Umbilical cord (tissue), 2 donors: ENCODE results near the gene MOB3C. TPM values are rescaled to one million over a fixed set of nuclear protein-coding genes. Genes with fewer than 3 reads are reported as not detected.

Source experiments
- DNase-seq: peaks from one replicate; pipeline ENCODE4 v3.0.0-alpha.2; 2015; ENCODE audit warnings: low spot score
- total RNA-seq: library from RNA; depleted of rRNA; stranded (reverse); fragments of >200 nt; gene quantifications from one replicate; pipeline ENCODE4 v1.2.3, GENCODE V29; 2014; ENCODE audit warnings: low replicate concordance; ENCODE audit not compliant: insufficient read depth

MOB3C gene
- total RNA-seq, 1 donor from 2014 or later = 21.9 TPM

DNA sequence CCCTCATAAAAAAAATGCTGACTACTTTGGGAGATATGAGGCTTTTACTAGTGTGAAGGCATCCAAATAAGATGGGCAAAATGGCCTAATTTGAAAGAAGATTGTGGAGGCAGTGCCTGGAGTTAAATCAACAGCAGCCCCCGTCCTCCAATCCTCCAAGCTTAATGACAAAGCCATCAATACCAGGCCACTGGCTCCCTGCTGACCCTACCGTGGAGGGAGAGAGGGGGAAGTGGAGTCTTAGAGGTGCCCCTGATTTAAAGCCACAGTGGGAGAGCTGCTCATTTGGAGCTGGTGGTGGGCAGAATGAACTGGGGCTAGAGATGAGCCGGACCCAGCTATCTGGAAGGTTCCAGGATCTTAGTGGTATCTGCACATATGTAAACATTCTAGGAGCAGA lies 40.8 kb downstream of the MOB3C start:
- no peak for DNase-seq

DNA sequence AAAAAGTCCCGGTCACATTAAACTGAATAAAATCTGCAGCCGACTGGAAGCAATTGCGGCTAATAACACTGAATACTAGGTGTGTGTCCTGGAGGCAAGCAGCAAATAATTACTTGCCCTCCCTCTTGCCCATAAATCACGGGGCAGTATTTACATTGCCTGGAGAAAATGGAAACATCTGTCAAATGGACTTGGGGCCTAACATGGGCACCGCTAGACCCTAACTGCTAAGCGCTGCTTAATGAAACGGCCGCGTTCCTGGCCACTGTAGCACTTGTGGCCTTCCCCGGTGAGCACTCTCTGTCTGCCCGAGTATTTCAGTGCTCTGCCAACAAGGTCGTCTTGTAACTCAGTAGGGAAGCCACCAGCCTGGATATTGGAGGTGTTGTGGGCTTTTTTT lies 41.3 kb downstream of the MOB3C start:
- DNase-seq = no peak

DNA sequence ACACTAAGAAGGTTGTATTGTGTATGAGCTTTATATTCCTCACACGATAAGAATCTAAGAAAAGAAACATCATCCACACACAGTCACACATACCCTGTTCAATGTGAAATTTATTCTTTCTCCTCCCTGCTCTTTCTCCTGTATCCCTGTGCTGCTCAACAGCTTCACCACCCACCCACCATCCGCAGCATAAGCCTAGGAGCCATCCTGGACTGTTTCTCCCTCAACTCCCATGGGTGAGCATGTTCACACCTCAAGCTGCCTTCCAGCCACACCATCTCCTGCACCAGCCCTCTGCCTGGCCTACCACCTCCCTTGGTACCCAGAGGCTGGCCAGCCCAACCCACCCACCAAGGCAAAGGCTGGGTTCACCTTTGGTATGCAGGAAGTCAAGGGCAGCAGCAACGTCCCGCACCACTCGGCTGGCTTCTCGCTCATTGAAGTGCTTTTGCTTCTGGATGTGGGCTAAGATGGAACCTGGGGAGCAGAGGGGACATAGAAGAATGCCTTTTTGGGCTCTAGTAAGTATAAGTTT lies 44.9 kb downstream of the MOB3C start:
- DNase-seq = no peak

DNA sequence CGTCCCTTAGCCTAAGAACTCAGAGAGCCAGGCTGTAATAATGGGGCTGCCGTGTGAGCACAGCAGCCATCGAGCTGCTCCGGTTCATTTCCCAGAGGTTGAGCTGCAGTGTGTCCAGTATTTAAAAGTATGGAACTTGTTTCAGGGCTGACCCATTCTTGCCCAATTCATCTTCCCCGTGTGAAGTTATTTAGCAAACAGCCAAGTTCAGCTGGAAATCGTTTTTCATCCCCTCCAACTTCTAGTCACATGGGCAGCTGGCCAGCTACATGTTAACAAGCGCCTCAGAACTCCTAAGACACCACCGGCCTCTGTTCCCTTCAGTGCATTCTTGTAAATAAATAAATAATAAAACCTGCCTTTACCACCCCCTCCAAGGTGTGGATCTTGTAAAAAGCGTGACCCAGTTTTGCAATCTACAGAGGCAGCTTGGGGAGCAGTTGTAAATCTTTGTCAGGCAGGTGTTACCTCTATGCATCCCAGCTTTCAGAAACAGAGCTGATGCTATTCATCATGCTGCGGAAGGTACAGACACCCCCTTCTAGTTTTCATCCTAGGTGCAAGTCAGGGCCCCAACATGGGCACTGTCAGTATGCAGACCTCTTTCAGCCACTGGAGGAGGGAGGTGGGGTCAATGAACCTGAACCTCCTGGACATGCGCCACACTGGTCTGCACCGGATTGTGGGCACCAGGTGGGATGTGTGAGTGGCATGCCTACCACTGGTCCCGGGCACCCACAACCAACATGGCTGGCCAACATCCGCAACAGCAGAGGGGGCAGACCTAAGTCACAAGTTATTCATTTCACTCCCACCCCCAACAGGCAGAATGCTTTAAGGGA lies 46.5 kb downstream of the MOB3C start:
- DNase-seq = no peak

DNA sequence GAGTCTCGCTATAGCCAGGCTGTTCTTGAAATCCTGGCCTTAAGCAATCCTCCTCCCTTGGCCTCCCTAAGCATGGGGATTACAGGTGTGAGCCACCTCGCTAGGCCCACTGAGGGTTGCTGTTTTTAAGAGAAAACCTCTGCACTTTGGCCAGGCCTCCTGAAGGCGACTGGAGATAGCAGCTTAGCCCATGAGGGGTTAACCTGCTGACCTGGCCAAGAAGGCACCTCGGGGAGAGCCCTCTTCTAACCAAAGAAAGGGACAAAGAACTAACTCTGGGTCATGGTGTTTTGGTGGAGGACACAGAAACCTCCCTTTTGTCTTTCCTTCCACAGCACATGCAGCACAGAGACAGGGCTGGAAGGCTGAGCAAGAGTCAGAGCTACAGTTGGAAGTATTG lies 47.5 kb downstream of the MOB3C start:
- no peak for DNase-seq

DNA sequence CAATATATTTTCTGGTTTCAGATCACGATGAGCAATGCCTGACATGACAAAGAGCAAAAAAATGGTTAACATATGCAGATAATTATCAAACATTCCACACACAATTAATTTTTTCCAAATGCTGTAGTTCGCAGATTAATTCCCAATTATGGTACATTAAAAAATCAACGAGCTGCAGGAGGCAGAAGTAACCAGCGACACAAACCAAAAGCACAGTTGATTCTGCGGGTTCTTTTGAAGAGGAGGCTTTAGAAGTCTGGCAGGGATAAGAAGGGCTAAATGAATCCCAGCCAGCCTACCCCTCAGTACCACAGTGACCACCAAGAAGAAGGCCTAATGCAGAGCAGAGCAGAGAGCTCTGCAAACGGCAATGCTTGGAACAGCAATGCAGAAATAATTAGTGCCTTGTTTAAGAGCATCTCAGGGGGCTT lies 48.1 kb downstream of the MOB3C start:
- DNase-seq = no peak

DNA sequence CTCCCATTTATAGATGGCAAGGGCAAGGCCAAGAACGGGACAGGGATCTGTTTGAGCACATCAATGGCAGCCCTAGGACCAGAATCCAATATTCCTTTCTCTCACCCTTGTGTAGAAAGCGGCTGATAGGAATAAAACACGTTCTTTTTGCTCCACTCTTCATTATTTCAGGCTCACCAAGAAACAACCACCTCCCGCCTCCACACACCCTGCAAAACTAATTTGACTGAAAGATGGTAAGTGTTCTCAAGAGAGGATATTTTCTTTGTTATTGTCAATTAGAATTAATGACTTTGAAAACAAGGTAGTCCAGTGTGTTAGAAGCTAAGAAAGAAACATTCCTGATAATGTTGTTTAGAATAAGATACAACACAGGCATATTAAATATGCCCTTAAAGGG lies 53.3 kb downstream of the MOB3C start:
- no peak for DNase-seq

- no peak for DNase-seq
Measured at GRCh38 chr1:46562498-46562897, 54.1 kb downstream of the MOB3C start.

DNA sequence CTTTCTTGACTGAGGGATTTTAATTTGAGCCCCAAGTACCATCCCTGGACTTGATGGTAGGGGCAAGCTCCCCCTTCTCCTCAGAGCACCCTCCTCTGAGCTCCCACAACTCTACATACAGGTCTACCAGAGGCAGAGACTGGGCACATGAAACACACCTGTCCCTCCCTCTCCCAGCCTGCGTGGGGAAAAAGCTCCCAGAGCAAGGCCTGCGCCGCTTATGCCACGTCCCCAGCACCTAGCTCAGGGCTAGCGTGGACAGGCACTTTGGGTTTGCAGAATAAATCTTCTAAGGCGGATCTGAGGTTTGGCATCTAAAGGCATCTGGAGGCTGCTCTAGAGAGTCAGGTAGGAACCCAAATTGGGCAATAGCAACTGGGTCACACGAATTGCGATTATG lies 57.6 kb downstream of the MOB3C start:
- DNase-seq = no peak

GRCh38 chr1:46558141-46558963 lies 58.3 kb downstream of the MOB3C start:
- no peak for DNase-seq

Other genes starting within 250 kb of the MOB3C start
- gene FAAH, start 222.5 kb downstream of the MOB3C start, total RNA-seq = 0.72 TPM
- 1.4 TPM for gene DMBX1, start 127.0 kb downstream of the MOB3C start, total RNA-seq
- not detected for gene KNCN, start 65.2 kb downstream of the MOB3C start, total RNA-seq
- 23.4 TPM for gene MKNK1, start 12.5 kb downstream of the MOB3C start, total RNA-seq
- 28.4 TPM for gene ATPAF1, start 51.6 kb upstream of the MOB3C start, total RNA-seq
- gene TEX38, start 55.0 kb upstream of the MOB3C start, total RNA-seq = 4.3 TPM
- 59.5 TPM for gene EFCAB14, start 102.3 kb upstream of the MOB3C start, total RNA-seq
- 2.9 TPM for gene CYP4B1, start 182.2 kb upstream of the MOB3C start, total RNA-seq